HepG2 (cell line): ENCODE measurements around the gene WEE1. TPM values are rescaled to one million over a fixed set of nuclear protein-coding genes. Genes with fewer than 3 reads are reported as not detected.

Source experiments
- ATAC-seq: fragments of 200-7000 bp; cut with Tn5 transposase; 3 replicates; pipeline ENCODE4 v1.9.1; 2020; ENCODE audit warnings: mild to moderate bottlenecking, moderate library complexity
- BruUV-seq: library from RNA; stranded (reverse); fragments of 400-500 nt; replicated peaks from 2 replicates; lab custom pipeline; 2021; lab: Mats Ljungman, UMichigan
- CTCF ChIA-PET: fragments of 300-600 bp; formaldehyde crosslinking; extraction: SDS; loops from one replicate; lab custom pipeline; 2021; ENCODE audit warnings: low total read pairs, inconsistent platforms, low intra/inter-chr PET ratio; lab: Yijun Ruan, JAX
- POLR2A ChIA-PET: fragments of 350-600 bp; sonication (Branson Sonifier 250); formaldehyde crosslinking; loops from one replicate; lab custom pipeline; 2020; ENCODE audit warnings: antibody characterized with exemption, inconsistent platforms; lab: Yijun Ruan, JAX
- DNase-seq: peaks from one replicate; pipeline ENCODE4 v3.0.0-alpha.2; 2015; ENCODE audit warnings: low spot score
- FAIRE-seq: peaks from 3 replicates; lab custom pipeline; 2011; peaks lifted over from hg19 to GRCh38; lab: Jason Lieb, UNC
- H2AFZ ChIP-seq: one replicate; pipeline ENCODE4 v1.6.1; 2011; ENCODE audit warnings: low read length, inconsistent platforms
- H3K27ac ChIP-seq: fragments of 300-600 bp; 3 replicates; pipeline ENCODE4 v1.8.0; 2011; ENCODE audit warnings: mixed run types, mild to moderate bottlenecking, mixed read lengths, low read length, inconsistent platforms; ENCODE audit not compliant: insufficient read depth; ENCODE audit errors: extremely low read length
- H3K27me3 ChIP-seq, 2 experiments: fragments of 200-600 bp in 1 of 2; 2 replicates in 1 of 2; 3 replicates in 1 of 2; pipeline versions ENCODE4 v1.6.0 to v1.8.0; 2011; ENCODE audit warnings: low read length in 2 of 2, mild to moderate bottlenecking in 2 of 2, moderate library complexity in 2 of 2, inconsistent platforms in 1 of 2; ENCODE audit not compliant: insufficient read depth in 2 of 2, control insufficient read depth in 1 of 2
- H3K36me3 ChIP-seq, 2 experiments: fragments of 200-600 bp in 1 of 2; replicated peaks in 1 of 2; 2 replicates in 1 of 2; 3 replicates in 1 of 2; pipeline versions ENCODE4 v1.5.1 to v1.8.0; 2011; ENCODE audit warnings: low read length in 2 of 2, inconsistent platforms in 1 of 2; ENCODE audit not compliant: insufficient read depth in 2 of 2, control insufficient read depth in 1 of 2
- H3K4me1 ChIP-seq: 2 replicates; pipeline ENCODE4 v1.5.1; 2012; ENCODE audit warnings: low read length, inconsistent platforms; ENCODE audit not compliant: insufficient read depth
- H3K4me2 ChIP-seq: 2 replicates; pipeline ENCODE4 v1.6.0; 2011; ENCODE audit warnings: low read depth, low read length, inconsistent platforms
- H3K4me3 ChIP-seq, 3 experiments: fragments of 200-600 bp in 1 of 3; sonication (generic), shearing (Covaris generic) in 1 of 3; replicated peaks in 1 of 3; 2 replicates each; pipeline ENCODE4 v1.5.1; 2011 to 2016; ENCODE audit warnings: low read length in 3 of 3, inconsistent platforms in 2 of 3, low read depth in 2 of 3, mild to moderate bottlenecking in 2 of 3, control low read depth in 1 of 3, mixed read lengths in 1 of 3; ENCODE audit not compliant: insufficient read depth in 1 of 3
- H3K79me2 ChIP-seq: one replicate; pipeline ENCODE4 v1.6.1; 2011; ENCODE audit warnings: low read length, inconsistent platforms; ENCODE audit not compliant: insufficient read depth
- H3K9ac ChIP-seq: 2 replicates; pipeline ENCODE4 v1.6.0; 2011; ENCODE audit warnings: mild to moderate bottlenecking, low read depth, low read length, inconsistent platforms; ENCODE audit not compliant: insufficient read depth
- H3K9me3 ChIP-seq: 2 replicates; pipeline ENCODE4 v1.5.1; 2012; ENCODE audit warnings: mild to moderate bottlenecking, low read length
- H4K20me1 ChIP-seq: 2 replicates; pipeline ENCODE4 v1.6.0; 2011; ENCODE audit warnings: inconsistent platforms, mild to moderate bottlenecking, low read length, moderate library complexity; ENCODE audit not compliant: insufficient read depth
- BCL6 ChIP-seq: IDR thresholded peaks from 2 replicates; pipeline ENCODE4 v1.6.1; 2016; ENCODE audit warnings: missing genetic modification reagents, missing compliant biosample characterization
- DNMT3B ChIP-seq: conservative IDR thresholded peaks from 2 replicates; pipeline ENCODE4 v1.6.1; 2016; ENCODE audit warnings: missing biosample characterization, control low read depth
- PAF1 ChIP-seq: IDR thresholded peaks from 2 replicates; pipeline ENCODE4 v1.6.1; 2016; ENCODE audit warnings: missing genetic modification reagents, missing compliant biosample characterization
- RXRB ChIP-seq: IDR thresholded peaks from 2 replicates; pipeline ENCODE4 v1.6.1; 2016; ENCODE audit warnings: borderline replicate concordance, missing genetic modification reagents, missing compliant biosample characterization
- SP4 ChIP-seq: sonication (generic); formaldehyde crosslinking; IDR thresholded peaks from 2 replicates; pipeline ENCODE4 v1.8.1; 2023; ENCODE audit warnings: mild to moderate bottlenecking, missing genetic modification reagents
- ZNF260 ChIP-seq: sonication (generic); formaldehyde crosslinking; IDR thresholded peaks from 2 replicates; pipeline ENCODE4 v1.4.0; 2020; ENCODE audit warnings: missing genetic modification reagents, low read depth, mild to moderate bottlenecking, borderline replicate concordance
- ZNF780A ChIP-seq: sonication (generic); formaldehyde crosslinking; IDR thresholded peaks from 2 replicates; pipeline ENCODE4 v1.8.0; 2022; ENCODE audit warnings: mild to moderate bottlenecking, missing genetic modification reagents, moderate library complexity
- WGBS: methylation state at CpG from one replicate; pipeline ENCODE4 v1.1.6; 2017; ENCODE audit warnings: low lambda C conversion rate; 5-methylcytosine and 5-hydroxymethylcytosine counted together
- in situ Hi-C: cut with HindIII; loops from 2 replicates; pipeline ENCODE4 v1.10.0; 2017; ENCODE audit warnings: low pct_unique_long_range_greater_than_20kb; ENCODE audit not compliant: extremely low pct_ligation_motif_present
- intact Hi-C: fragments of 100-400 bp; cut with micrococcal nuclease; formaldehyde crosslinking; loops from one replicate; pipeline ENCODE4 v1.10.0; 2022; ENCODE audit not compliant: unreplicated experiment
- polyA plus RNA-seq, 8 experiments: library from polyadenylated mRNA; depleted of rRNA in 3 of 8; stranded (reverse) in 7 of 8; unstranded in 1 of 8; fragments of >200 nt; fragmentation: Illumina TruSeq in 4 of 8; extraction: Trizol in 4 of 8; gene quantifications; 2 replicates each; pipeline versions ENCODE4 v1.2.1 to v1.2.3, GENCODE V29; 2011 to 2016; ENCODE audit warnings: low read depth in 4 of 8, missing spikeins in 1 of 8, mixed read lengths in 1 of 8; ENCODE audit not compliant: insufficient read depth in 1 of 8
- total RNA-seq, 5 experiments: library from RNA; depleted of rRNA; stranded (reverse); fragments of >200 nt; fragmentation: Illumina TruSeq; extraction: Trizol; gene quantifications; 2 replicates each; pipeline ENCODE4 v1.2.3, GENCODE V29; 2016; ENCODE audit warnings: low read depth in 1 of 5
- TF ChIP-seq, protein P1 (sequence below): sonication (generic); formaldehyde crosslinking; IDR thresholded peaks from 2 replicates; pipeline ENCODE4 v1.5.0; 2020; ENCODE audit warnings: mild to moderate bottlenecking, missing genetic modification reagents
- TF ChIP-seq, protein P2 (sequence below): sonication (generic); formaldehyde crosslinking; IDR thresholded peaks from 2 replicates; pipeline ENCODE4 v1.5.0; 2020; ENCODE audit warnings: missing genetic modification reagents
- TF ChIP-seq, protein P3 (sequence below): sonication (generic); formaldehyde crosslinking; IDR thresholded peaks from 2 replicates; pipeline ENCODE4 v1.4.0; 2020; ENCODE audit warnings: missing genetic modification reagents, borderline replicate concordance

Gene WEE1
- total and polyA plus RNA-seq, 2 of the 13 experiments (the other 11 are each of a cell fraction or from before 2014, with no cell fraction given): 31.4 to 63.7 TPM

DNA sequence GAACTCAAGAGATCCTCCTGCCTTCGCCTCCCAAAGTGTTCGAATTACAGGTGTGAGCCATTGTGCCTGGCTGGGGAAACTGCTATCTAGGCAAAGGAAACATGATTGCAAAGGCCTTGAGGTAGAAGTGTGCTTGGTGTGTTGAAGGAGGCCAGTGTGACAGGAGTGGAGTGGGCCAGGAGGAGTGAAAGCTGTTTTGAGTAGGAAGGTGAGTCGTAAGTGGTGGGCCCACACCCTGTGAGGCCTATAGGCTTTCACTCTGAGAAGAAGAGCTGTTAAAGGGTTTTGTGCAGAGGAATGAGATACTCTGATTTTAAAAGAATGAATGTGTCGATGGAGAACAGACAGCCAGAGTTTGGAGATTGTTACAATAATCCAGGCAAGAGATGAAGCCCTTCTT lies 43.4 kb downstream of the WEE1 start:
- Histone ChIP-seq H2AFZ (no peak overlapping the region), H3K9me3 (no peaks in the 10 kb centered on the region), H3K36me3 (no peaks in the 10 kb centered on the region), H3K27me3 (peaks cover 0 to 1% of the 10 kb centered on the region in 2 experiments; a peak in 2 of 5 replicates), H3K4me3 (no peak overlapping the region), H3K4me2 (no peak overlapping the region), H3K79me2 (no peaks in the 10 kb centered on the region), H4K20me1 (no peaks in the 10 kb centered on the region), H3K4me1 (peaks cover 30% of the 10 kb centered on the region), H3K27ac (no peak overlapping the region), H3K9ac (no peak overlapping the region)
- no peak for ATAC-seq
- 44% methylated on average over 4 of the region's 4 CpGs for WGBS
- POLR2A ChIA-PET: no interaction called here
- DNase-seq: no peak
- TF ChIP-seq ZNF260 (CRISPR knock-in tag) (no peak), DNMT3B (CRISPR knock-in tag) (no peak), ZNF780A (CRISPR knock-in tag) (no peak), PAF1 (CRISPR knock-in tag) (no peak), SP4 (CRISPR knock-in tag) (no peak), RXRB (CRISPR knock-in tag) (no peak), BCL6 (CRISPR knock-in tag) (no peak)
- TF ChIP-seq, protein P1, sequence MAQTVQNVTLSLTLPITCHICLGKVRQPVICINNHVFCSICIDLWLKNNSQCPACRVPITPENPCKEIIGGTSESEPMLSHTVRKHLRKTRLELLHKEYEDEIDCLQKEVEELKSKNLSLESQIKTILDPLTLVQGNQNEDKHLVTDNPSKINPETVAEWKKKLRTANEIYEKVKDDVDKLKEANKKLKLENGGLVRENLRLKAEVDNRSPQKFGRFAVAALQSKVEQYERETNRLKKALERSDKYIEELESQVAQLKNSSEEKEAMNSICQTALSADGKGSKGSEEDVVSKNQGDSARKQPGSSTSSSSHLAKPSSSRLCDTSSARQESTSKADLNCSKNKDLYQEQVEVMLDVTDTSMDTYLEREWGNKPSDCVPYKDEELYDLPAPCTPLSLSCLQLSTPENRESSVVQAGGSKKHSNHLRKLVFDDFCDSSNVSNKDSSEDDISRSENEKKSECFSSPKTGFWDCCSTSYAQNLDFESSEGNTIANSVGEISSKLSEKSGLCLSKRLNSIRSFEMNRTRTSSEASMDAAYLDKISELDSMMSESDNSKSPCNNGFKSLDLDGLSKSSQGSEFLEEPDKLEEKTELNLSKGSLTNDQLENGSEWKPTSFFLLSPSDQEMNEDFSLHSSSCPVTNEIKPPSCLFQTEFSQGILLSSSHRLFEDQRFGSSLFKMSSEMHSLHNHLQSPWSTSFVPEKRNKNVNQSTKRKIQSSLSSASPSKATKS (CRISPR knock-in tag): no peak
- TF ChIP-seq, protein P2, sequence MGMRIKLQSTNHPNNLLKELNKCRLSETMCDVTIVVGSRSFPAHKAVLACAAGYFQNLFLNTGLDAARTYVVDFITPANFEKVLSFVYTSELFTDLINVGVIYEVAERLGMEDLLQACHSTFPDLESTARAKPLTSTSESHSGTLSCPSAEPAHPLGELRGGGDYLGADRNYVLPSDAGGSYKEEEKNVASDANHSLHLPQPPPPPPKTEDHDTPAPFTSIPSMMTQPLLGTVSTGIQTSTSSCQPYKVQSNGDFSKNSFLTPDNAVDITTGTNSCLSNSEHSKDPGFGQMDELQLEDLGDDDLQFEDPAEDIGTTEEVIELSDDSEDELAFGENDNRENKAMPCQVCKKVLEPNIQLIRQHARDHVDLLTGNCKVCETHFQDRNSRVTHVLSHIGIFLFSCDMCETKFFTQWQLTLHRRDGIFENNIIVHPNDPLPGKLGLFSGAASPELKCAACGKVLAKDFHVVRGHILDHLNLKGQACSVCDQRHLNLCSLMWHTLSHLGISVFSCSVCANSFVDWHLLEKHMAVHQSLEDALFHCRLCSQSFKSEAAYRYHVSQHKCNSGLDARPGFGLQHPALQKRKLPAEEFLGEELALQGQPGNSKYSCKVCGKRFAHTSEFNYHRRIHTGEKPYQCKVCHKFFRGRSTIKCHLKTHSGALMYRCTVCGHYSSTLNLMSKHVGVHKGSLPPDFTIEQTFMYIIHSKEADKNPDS: no peak
- TF ChIP-seq, protein P3, sequence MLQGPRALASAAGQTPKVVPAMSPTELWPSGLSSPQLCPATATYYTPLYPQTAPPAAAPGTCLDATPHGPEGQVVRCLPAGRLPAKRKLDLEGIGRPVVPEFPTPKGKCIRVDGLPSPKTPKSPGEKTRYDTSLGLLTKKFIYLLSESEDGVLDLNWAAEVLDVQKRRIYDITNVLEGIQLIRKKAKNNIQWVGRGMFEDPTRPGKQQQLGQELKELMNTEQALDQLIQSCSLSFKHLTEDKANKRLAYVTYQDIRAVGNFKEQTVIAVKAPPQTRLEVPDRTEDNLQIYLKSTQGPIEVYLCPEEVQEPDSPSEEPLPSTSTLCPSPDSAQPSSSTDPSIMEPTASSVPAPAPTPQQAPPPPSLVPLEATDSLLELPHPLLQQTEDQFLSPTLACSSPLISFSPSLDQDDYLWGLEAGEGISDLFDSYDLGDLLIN: no peak
- intact Hi-C loops: no loop called here
- CTCF ChIA-PET: no interaction called here
- BruUV-seq: no TSS peak
- no peak for FAIRE-seq
- in situ Hi-C loops: no loop called here
